ENCODE results near the gene NPEPL1. TPM values are rescaled to one million over a fixed set of nuclear protein-coding genes. Genes with fewer than 3 reads are reported as not detected.

Gene NPEPL1
- total and polyA plus RNA-seq, 2 of the 8 experiments (the other 6 are each of a cell fraction or from before 2014, with no cell fraction given) = 12.4 to 26.8 TPM

DNA sequence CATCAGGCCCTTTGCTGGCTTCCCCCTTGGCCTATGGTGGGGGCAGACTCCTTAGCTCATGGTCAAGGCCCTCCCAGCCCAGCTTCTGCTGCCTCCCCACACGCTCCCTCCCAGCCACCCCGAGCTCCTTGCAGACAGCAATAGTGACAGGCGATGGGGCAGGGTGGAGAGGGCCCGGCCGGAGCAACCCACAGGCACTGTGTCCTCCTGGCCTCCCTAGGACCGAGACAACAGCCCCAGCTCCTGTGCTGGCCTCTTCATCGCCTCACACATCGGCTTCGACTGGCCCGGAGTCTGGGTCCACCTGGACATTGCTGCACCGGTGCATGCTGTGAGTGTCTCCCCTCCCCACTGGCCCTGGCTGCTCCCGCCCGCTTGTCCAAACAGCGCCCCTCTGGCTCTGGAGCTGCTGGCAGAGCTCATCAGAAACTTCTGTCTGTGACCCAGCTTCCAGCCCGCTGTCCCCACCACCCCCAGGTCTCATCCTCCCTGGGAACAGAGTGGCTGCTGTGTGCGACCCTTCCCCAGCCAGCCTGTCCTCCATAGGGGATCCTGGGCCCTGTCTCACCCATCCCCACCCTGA lies 21.8 kb downstream of the NPEPL1 start:
- Histone ChIP-seq H3K18ac (ENCODE audit: extremely low read depth, low read length) (no peak overlapping the region; the same call in 1 of the 2 replicates), H3K36me3 (ENCODE audit: control insufficient read depth in 2 of 4, insufficient read depth in 4 of 4, low read length in 3 of 4) (no peaks in the 10 kb centered on the region), H3K4me1 (replicated peaks in 1 of 4; ENCODE audit: control insufficient read depth in 3 of 4, insufficient read depth in 4 of 4, low read length in 3 of 4) (no peaks in the 10 kb centered on the region; a peak in 2 of 7 replicates), H2AFZ (ENCODE audit: low read length) (no peak overlapping the region), H3K27ac (ENCODE audit: low read depth, low read length) (no peak overlapping the region), H4K91ac (replicated peaks; ENCODE audit: insufficient read length, low read length) (no peak overlapping the region), H3K9me3 (ENCODE audit: insufficient read depth in 2 of 2, low read depth in 1 of 2, low read length in 1 of 2) (no peaks in the 10 kb centered on the region), H3K27me3 (replicated peaks in 1 of 4; ENCODE audit: control insufficient read depth in 3 of 4, extremely low read depth in 1 of 4, insufficient read depth in 3 of 4, low read length in 3 of 4) (no peaks in the 10 kb centered on the region), H4K8ac (ENCODE audit: extremely low read depth, insufficient read depth, low read length) (peak overlapping the region; percentile 68), H2BK5ac (ENCODE audit: low read depth, low read length) (no peak overlapping the region), H2AK5ac (ENCODE audit: low read depth, low read length) (peak overlapping the region; percentile 39; the same call in 1 of the 2 replicates), H3K9ac (replicated peaks in 1 of 4; ENCODE audit: extremely low read depth in 1 of 4, low read depth in 3 of 4, low read length in 3 of 4) (no peak overlapping the region), H4K5ac (ENCODE audit: insufficient read length, low read depth, low read length) (no peak overlapping the region), H3K56ac (replicated peaks; ENCODE audit: insufficient read length, low read depth, low read length) (no peak overlapping the region), H2BK15ac (ENCODE audit: low read length) (no peak overlapping the region), H4K20me1 (replicated peaks in 1 of 2; ENCODE audit: control insufficient read depth in 1 of 2, insufficient read depth in 2 of 2, low read length in 2 of 2) (no peaks in the 10 kb centered on the region), H3K79me2 (ENCODE audit: control insufficient read depth in 1 of 2, insufficient read depth in 2 of 2, low read length in 2 of 2) (no peaks in the 10 kb centered on the region), H3K4me2 (ENCODE audit: insufficient read depth in 1 of 2, low read depth in 2 of 2, low read length in 2 of 2) (no peak overlapping the region), H2BK12ac (ENCODE audit: low read depth, low read length) (no peak overlapping the region), H3K14ac (ENCODE audit: insufficient read length) (no peak overlapping the region), H3K4ac (replicated peaks; ENCODE audit: insufficient read length, low read depth, low read length) (no peak overlapping the region), H2BK120ac (replicated peaks; ENCODE audit: low read depth, low read length) (no peak overlapping the region), H3K79me1 (ENCODE audit: low read depth, low read length) (no peaks in the 10 kb centered on the region), H2BK20ac (ENCODE audit: low read length) (no peak overlapping the region), H3K23me2 (ENCODE audit: low read depth, low read length) (no peaks in the 10 kb centered on the region), H3K4me3 (ENCODE audit: extremely low read depth in 1 of 4, insufficient read depth in 2 of 4, low read depth in 3 of 4, low read length in 4 of 4) (no peak overlapping the region), H3K23ac (ENCODE audit: insufficient read length) (no peak overlapping the region)
- no peak for FAIRE-seq
- POLR2A ChIA-PET (ENCODE audit: partially characterized antibody) = interaction anchor here (0.5 to 10.9 kb wide), 8 partner anchors 13 to 120 kb away, joined by 3 to 188 read pairs (median 4); partner anchors contain the start of gene STX16
- CTCF ChIA-PET (ENCODE audit: partially characterized antibody) = interaction anchor here (0.6 to 4.3 kb wide), 5 partner anchors 45 to 231 kb away, joined by 3 to 16 read pairs (median 3); partner anchors contain the start of genes GNAS and STX16
- 88% methylated on average over 16 of the region's 16 CpGs; no CpG with 5 or more reads in 1 of the 2 experiments for WGBS, 2 experiments (ENCODE audit: extremely low coverage in 1 of 2, insufficient coverage in 1 of 2, insufficient read length in 1 of 2, insufficient replicate concordance in 2 of 2, low coverage in 1 of 2, low lambda C conversion rate in 2 of 2, missing lambda C conversion rate in 1 of 2)
- DNase-seq (ENCODE audit: low read depth in 1 of 2, low spot score in 2 of 2) = peak in 1 of 2 experiments; percentile 42
- TF ChIP-seq POLR2A (IDR thresholded peaks at IDR 0.05; ENCODE audit: control extremely low read depth in 1 of 2, low read depth in 2 of 2, low read length in 2 of 2) = no peak
- TF ChIP-seq BRCA1 (IDR thresholded peaks at IDR 0.05; ENCODE audit: low read depth, low read length) = no peak
- no peak for TF ChIP-seq TAF7 (optimal IDR thresholded peaks at IDR 0.05; ENCODE audit: borderline replicate concordance, low read depth, low read length)
- TF ChIP-seq, protein P1, sequence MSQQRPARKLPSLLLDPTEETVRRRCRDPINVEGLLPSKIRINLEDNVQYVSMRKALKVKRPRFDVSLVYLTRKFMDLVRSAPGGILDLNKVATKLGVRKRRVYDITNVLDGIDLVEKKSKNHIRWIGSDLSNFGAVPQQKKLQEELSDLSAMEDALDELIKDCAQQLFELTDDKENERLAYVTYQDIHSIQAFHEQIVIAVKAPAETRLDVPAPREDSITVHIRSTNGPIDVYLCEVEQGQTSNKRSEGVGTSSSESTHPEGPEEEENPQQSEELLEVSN (IDR thresholded peaks at IDR 0.05) = no peak
- no peak for TF ChIP-seq RFX5 (IDR thresholded peaks at IDR 0.05; ENCODE audit: borderline replicate concordance, low read depth, low read length)
- TF ChIP-seq KDM1A (IDR thresholded peaks at IDR 0.05; ENCODE audit: borderline replicate concordance, low read length) = no peak
- no peak for TF ChIP-seq TEAD4 (IDR thresholded peaks at IDR 0.05; ENCODE audit: low read depth, low read length)
- no peak for TF ChIP-seq RAD21 (IDR thresholded peaks at IDR 0.05 in 1 of 2, conservative IDR thresholded peaks at IDR 0.05 in 1 of 2; ENCODE audit: low read depth in 2 of 2, low read length in 2 of 2)
- TF ChIP-seq, protein P2, sequence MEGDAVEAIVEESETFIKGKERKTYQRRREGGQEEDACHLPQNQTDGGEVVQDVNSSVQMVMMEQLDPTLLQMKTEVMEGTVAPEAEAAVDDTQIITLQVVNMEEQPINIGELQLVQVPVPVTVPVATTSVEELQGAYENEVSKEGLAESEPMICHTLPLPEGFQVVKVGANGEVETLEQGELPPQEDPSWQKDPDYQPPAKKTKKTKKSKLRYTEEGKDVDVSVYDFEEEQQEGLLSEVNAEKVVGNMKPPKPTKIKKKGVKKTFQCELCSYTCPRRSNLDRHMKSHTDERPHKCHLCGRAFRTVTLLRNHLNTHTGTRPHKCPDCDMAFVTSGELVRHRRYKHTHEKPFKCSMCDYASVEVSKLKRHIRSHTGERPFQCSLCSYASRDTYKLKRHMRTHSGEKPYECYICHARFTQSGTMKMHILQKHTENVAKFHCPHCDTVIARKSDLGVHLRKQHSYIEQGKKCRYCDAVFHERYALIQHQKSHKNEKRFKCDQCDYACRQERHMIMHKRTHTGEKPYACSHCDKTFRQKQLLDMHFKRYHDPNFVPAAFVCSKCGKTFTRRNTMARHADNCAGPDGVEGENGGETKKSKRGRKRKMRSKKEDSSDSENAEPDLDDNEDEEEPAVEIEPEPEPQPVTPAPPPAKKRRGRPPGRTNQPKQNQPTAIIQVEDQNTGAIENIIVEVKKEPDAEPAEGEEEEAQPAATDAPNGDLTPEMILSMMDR (IDR thresholded peaks at IDR 0.05; ENCODE audit: control extremely low read depth in 1 of 3, insufficient read depth in 1 of 3, low read depth in 1 of 3, low read length in 3 of 3) = no peak

Data from H1 (cell line).